Mammary epithelial cell (primary cell): ENCODE measurements around the gene ANXA6.
"Not testable (repeated sequence)": the region's sequence is repeated elsewhere in the genome, so short reads cannot be mapped to it uniquely, and the experiment has no call there.

ENCODE experiments used
- CTCF ChIP-seq, 2 donors: IDR thresholded peaks in 1 of 2; conservative IDR thresholded peaks in 1 of 2; 2 replicates each; pipeline ENCODE4 v1.5.1; 2011 to 2012; ENCODE audit warnings: inconsistent platforms in 2 of 2, low read length in 2 of 2, mild to moderate bottlenecking in 2 of 2, control low read depth in 1 of 2, low read depth in 1 of 2; ENCODE audit not compliant: insufficient read depth in 1 of 2; ENCODE audit errors: extremely low read depth in 1 of 2
- EZH2 ChIP-seq: IDR thresholded peaks from 2 replicates; pipeline ENCODE4 v1.6.1; 2012; ENCODE audit warnings: low read length, inconsistent platforms, borderline replicate concordance

- TF ChIP-seq CTCF (conservative IDR thresholded peaks at IDR 0.05 in 1 of 2, IDR thresholded peaks at IDR 0.05 in 1 of 2; ENCODE audit: extremely low read depth in 1 of 2, insufficient read depth in 1 of 2, low read depth in 1 of 2, low read length in 2 of 2); EZH2: not testable (repeated sequence)
These were observed 39.7 kb upstream of the ANXA6 start for GRCh38 chr5:151197291-151197600.
